ENCODE measurements around the gene IRF7.

DNA sequence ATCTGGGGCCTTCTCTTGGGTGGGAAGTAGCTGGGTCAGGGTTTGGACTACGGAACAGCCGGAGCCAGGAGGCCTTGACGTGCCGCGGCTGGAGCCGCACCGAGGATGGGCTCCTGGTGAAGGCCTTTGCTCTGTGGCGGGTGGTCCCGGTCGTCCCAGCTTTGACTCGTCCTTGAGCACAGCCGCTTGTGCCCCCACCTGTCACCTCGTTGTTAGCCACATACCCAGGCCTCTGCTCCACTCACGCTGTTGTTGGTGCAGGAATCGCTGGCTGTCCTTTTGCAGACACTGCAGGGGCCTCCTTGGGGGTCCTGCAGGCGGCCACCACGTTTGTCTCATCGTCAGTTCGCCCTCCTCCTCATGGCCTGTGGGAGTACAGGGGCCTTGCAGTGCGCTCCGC lies 22.4 kb downstream of the IRF7 start:
- TF ChIP-seq, protein P1, sequence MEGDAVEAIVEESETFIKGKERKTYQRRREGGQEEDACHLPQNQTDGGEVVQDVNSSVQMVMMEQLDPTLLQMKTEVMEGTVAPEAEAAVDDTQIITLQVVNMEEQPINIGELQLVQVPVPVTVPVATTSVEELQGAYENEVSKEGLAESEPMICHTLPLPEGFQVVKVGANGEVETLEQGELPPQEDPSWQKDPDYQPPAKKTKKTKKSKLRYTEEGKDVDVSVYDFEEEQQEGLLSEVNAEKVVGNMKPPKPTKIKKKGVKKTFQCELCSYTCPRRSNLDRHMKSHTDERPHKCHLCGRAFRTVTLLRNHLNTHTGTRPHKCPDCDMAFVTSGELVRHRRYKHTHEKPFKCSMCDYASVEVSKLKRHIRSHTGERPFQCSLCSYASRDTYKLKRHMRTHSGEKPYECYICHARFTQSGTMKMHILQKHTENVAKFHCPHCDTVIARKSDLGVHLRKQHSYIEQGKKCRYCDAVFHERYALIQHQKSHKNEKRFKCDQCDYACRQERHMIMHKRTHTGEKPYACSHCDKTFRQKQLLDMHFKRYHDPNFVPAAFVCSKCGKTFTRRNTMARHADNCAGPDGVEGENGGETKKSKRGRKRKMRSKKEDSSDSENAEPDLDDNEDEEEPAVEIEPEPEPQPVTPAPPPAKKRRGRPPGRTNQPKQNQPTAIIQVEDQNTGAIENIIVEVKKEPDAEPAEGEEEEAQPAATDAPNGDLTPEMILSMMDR (IDR thresholded peaks at IDR 0.05 in 8 of 11, conservative IDR thresholded peaks at IDR 0.05 in 3 of 11): no peak
- TF ChIP-seq POLR2AphosphoS5 (IDR thresholded peaks at IDR 0.05): no peak

Measured in spleen (tissue), 7 donors.